Thyroid gland (tissue), 4 donors: ENCODE measurements around the gene BRD3.

Source experiments
- POLR2A ChIP-seq, 2 donors: fragments of 450-650 bp; IDR thresholded peaks; one replicate each; pipeline ENCODE4 v1.6.1; 2017; ENCODE audit warnings: antibody characterized with exemption in 2 of 2, mild to moderate bottlenecking in 2 of 2, moderate library complexity in 1 of 2
- TF ChIP-seq, protein P1 (sequence below), 6 experiments: fragments of 200-600 bp in 3 of 6; fragments of 450-650 bp in 3 of 6; sonication (generic) in 3 of 6; IDR thresholded peaks; one replicate each; pipeline ENCODE4 v1.5.1; 2016 to 2019; ENCODE audit warnings: antibody characterized with exemption in 6 of 6, mild to moderate bottlenecking in 2 of 6, inconsistent platforms in 1 of 6, moderate library complexity in 1 of 6

DNA sequence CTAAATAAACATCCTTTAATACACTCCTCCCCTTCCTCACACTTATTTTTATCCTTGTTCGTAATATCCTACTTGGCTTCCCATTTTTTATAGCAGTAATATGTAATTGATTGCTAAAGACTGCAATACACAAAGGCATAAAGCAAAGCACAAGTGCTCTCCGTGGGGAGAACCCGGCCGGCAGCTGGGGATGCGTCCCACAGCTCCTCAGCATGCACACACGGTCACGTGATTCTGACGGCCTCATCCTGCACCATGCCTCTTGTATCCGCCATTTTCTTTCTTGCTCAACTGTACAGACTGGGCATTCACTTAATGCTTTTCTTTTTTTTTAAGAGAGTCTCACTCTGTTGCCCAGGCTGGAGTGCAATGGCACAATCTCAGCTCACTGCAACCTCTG lies 39.8 kb downstream of the BRD3 start:
- TF ChIP-seq, protein P1, sequence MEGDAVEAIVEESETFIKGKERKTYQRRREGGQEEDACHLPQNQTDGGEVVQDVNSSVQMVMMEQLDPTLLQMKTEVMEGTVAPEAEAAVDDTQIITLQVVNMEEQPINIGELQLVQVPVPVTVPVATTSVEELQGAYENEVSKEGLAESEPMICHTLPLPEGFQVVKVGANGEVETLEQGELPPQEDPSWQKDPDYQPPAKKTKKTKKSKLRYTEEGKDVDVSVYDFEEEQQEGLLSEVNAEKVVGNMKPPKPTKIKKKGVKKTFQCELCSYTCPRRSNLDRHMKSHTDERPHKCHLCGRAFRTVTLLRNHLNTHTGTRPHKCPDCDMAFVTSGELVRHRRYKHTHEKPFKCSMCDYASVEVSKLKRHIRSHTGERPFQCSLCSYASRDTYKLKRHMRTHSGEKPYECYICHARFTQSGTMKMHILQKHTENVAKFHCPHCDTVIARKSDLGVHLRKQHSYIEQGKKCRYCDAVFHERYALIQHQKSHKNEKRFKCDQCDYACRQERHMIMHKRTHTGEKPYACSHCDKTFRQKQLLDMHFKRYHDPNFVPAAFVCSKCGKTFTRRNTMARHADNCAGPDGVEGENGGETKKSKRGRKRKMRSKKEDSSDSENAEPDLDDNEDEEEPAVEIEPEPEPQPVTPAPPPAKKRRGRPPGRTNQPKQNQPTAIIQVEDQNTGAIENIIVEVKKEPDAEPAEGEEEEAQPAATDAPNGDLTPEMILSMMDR (IDR thresholded peaks at IDR 0.05), result no peak
- TF ChIP-seq POLR2A (IDR thresholded peaks at IDR 0.05), result no peak
